Thoracic aorta (tissue), 2 donors: Measurements from ENCODE around the gene STK16. TPM values are rescaled to one million over a fixed set of nuclear protein-coding genes. Genes with fewer than 3 reads are reported as not detected.
A peak's percentile ranks its signal among the peaks of the same experiment; 100 is the strongest.

Source experiments
- ATAC-seq: fragments of 150-250 bp; one replicate; pipeline ENCODE4 v1.8.0; 2017; ENCODE audit warnings: low read depth; ENCODE audit not compliant: insufficient number of reproducible peaks, low FRiP score
- DNase-seq: peaks from one replicate; pipeline ENCODE4 v3.0.0-alpha.2; 2020; ENCODE audit warnings: low spot score
- H3K27ac ChIP-seq, 2 donors: fragments of 200-600 bp; sonication (generic); 1 replicate in 1 of 2; 2 replicates in 1 of 2; pipeline ENCODE4 v1.5.1; 2016; ENCODE audit warnings: mild to moderate bottlenecking in 2 of 2, moderate library complexity in 2 of 2
- H3K27me3 ChIP-seq: fragments of 200-600 bp; sonication (generic); replicated peaks from 2 replicates; pipeline ENCODE4 v1.6.0; 2016; ENCODE audit warnings: mild to moderate bottlenecking; ENCODE audit not compliant: insufficient read depth
- H3K36me3 ChIP-seq: fragments of 200-600 bp; sonication (generic); one replicate; pipeline ENCODE4 v1.5.1; 2016
- H3K4me1 ChIP-seq, 2 donors: fragments of 200-600 bp; sonication (generic); 1 replicate in 1 of 2; 2 replicates in 1 of 2; pipeline versions ENCODE4 v1.5.1 to v1.6.0; 2016; ENCODE audit warnings: low read depth in 2 of 2, mild to moderate bottlenecking in 1 of 2; ENCODE audit not compliant: control insufficient read depth in 1 of 2
- H3K4me3 ChIP-seq: fragments of 200-600 bp; sonication (generic); 2 replicates; pipeline ENCODE4 v1.5.1; 2016; ENCODE audit warnings: mild to moderate bottlenecking
- H3K9me3 ChIP-seq: fragments of 200-600 bp; sonication (generic); 2 replicates; pipeline ENCODE4 v1.5.1; 2016
- CTCF ChIP-seq: fragments of 200-600 bp; sonication (generic); IDR thresholded peaks from one replicate; pipeline ENCODE4 v1.5.1; 2019; ENCODE audit warnings: antibody characterized with exemption
- total RNA-seq, 2 donors: library from RNA; depleted of rRNA; stranded (reverse); fragments of >200 nt; gene quantifications; one replicate each; pipeline versions ENCODE4 v1.1.0 to v1.2.3, GENCODE V29; 2016

STK16 gene
- total RNA-seq, 2 donors from 2014 or later, result 10.7 to 11.7 TPM

DNA sequence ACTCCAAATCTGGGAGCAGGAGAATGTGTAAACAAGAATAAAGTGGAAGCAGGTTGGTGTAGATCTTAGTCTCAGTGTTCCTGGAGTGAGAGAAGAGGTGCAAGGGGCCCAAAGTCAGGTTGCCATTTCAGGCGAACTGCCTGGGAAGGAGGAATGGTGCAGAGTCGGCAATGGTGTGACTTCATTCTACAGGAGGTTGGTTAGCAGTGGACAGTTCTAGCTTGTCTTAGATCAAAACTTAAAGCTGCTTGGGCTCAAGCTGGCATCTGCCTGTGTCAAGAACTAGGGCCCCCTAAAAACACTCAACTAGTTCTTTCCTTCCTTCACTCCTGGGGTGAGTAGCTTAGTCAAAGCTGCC is 3.5 kb downstream of the STK16 start:
- Histone ChIP-seq H3K4me1 (peaks cover 48 to 82% of the 10 kb centered on the region in 2 donors), H3K36me3 (peaks cover 7% of the 10 kb centered on the region), H3K9me3 (no peaks in the 10 kb centered on the region), H3K27me3 (no peaks in the 10 kb centered on the region), H3K27ac (peak overlapping the region; percentile 88 to 95), H3K4me3 (peak overlapping the region; percentile 59)
- ATAC-seq (no peak), DNase-seq (no peak)
- no peak for TF ChIP-seq CTCF

DNA sequence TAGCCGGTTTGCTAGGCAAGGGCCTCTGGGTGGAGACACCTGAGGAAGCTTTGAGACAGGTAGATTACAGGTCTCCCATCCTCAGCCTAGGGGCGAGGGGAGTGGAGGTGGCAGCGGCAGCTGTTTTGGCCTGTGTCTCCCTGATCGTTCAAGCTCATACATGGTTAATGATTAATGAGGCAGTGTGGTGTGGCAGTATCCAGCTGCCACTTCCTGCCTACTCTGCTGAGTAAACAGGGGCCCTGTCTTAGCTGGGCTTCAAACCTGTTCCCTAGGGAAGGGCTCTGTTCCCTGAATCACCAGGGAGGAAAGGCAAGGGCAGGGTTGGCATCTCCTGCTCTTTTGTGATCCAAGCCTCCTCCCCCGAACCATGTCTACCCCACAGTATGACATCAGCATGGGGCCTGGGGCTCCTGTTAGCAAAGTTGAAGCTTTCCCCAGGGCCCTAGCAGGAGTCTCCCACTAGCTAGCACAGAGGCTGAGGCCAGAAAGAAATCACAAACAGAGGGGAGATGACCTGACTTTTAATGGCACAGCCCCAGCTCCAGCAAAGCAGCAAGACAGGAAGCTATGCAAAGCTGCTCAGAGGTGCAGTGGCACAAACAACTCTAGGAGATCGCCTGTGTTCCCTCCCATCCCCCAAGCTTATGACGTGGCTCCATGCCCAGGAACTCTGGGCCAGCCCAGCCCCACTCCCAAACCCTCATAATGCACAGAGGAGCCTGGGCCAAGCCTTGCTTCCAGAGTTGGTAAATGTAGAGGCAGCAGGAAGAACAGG is 4.1 kb downstream of the STK16 start:
- peak; percentile 81 for DNase-seq
- peak overlapping the region; percentile 59 for H3K4me3 ChIP-seq

GRCh38 chr2:219250049-219250781 is 4.9 kb downstream of the STK16 start:
- H3K4me1 ChIP-seq, result peaks cover 43 to 83% of the 10 kb centered on the region in 2 donors
- no peaks in the 10 kb centered on the region for H3K9me3 ChIP-seq
- peak overlapping the region; percentile 59 for H3K4me3 ChIP-seq
- H3K27ac ChIP-seq, result peak overlapping the region; percentile 88 to 95
- H3K36me3 ChIP-seq, result peaks cover 7% of the 10 kb centered on the region
- DNase-seq (no peak), ATAC-seq (no peak)
- H3K27me3 ChIP-seq, result no peaks in the 10 kb centered on the region
- TF ChIP-seq CTCF, result no peak

More for the DNA sequence above, 4.1 kb downstream of the STK16 start:
- Histone ChIP-seq H3K27me3 (no peaks in the 10 kb centered on the region), H3K36me3 (peaks cover 7% of the 10 kb centered on the region), H3K27ac (peak overlapping the region; percentile 88 to 95), H3K9me3 (no peaks in the 10 kb centered on the region), H3K4me1 (peaks cover 48 to 82% of the 10 kb centered on the region in 2 donors)
- no peak for TF ChIP-seq CTCF
- ATAC-seq, result peak; percentile 51

GRCh38 chr2:219251656-219252055 is 6.4 kb downstream of the STK16 start:
- peak overlapping the region; percentile 88 to 95 for H3K27ac ChIP-seq
- peak overlapping the region; percentile 76 for H3K4me3 ChIP-seq
- no peak for TF ChIP-seq CTCF
- H3K4me1 ChIP-seq, result peaks cover 37 to 73% of the 10 kb centered on the region in 2 donors
- no peaks in the 10 kb centered on the region for H3K9me3 ChIP-seq
- H3K36me3 ChIP-seq, result peaks cover 7% of the 10 kb centered on the region
- DNase-seq, result no peak
- H3K27me3 ChIP-seq, result no peaks in the 10 kb centered on the region
- no peak for ATAC-seq

GRCh38 chr2:219252084-219252483 is 6.8 kb downstream of the STK16 start:
- peaks cover 37 to 69% of the 10 kb centered on the region in 2 donors for H3K4me1 ChIP-seq

More at GRCh38 chr2:219252084-219252483, 6.8 kb downstream of the STK16 start:
- ATAC-seq (no peak), DNase-seq (no peak)
- peak overlapping the region; percentile 88 to 95 for H3K27ac ChIP-seq
- peaks cover 7% of the 10 kb centered on the region for H3K36me3 ChIP-seq
- peak overlapping the region; percentile 76 for H3K4me3 ChIP-seq
- H3K27me3 ChIP-seq, result no peaks in the 10 kb centered on the region
- TF ChIP-seq CTCF, result no peak
- no peaks in the 10 kb centered on the region for H3K9me3 ChIP-seq
